MCF 10A (cell line): Measurements from ENCODE around the gene PRCD. TPM values are rescaled to one million over a fixed set of nuclear protein-coding genes. Genes with fewer than 3 reads are reported as not detected.

ENCODE experiments used
- BruUV-seq: library from RNA; stranded (reverse); fragments of 400-500 nt; replicated peaks from 2 replicates; lab custom pipeline; 2021; lab: Mats Ljungman, UMichigan
- CTCF ChIA-PET: fragments of 300-600 bp; sonication (Branson Sonifier 250); formaldehyde crosslinking; extraction: SDS; loops from one replicate; lab custom pipeline; 2021; ENCODE audit warnings: antibody characterized with exemption, inconsistent platforms; lab: Yijun Ruan, JAX
- POLR2A ChIA-PET: fragments of 300-600, 350-650 bp; sonication (Branson Sonifier 250); formaldehyde crosslinking; extraction: SDS; loops from one replicate; lab custom pipeline; 2020; ENCODE audit warnings: antibody characterized with exemption, inconsistent platforms; lab: Yijun Ruan, JAX
- DNase-seq: peaks from one replicate; pipeline ENCODE4 v3.0.0-alpha.2; 2018; ENCODE audit not compliant: unreplicated experiment
- H3K27ac Mint-ChIP-seq: one replicate; pipeline ENCODE4 v1.8.0; 2022; ENCODE audit warnings: mild to moderate bottlenecking, low read depth, mixed read lengths; ENCODE audit not compliant: unreplicated experiment
- H3K27me3 Mint-ChIP-seq: one replicate; pipeline ENCODE4 v1.8.0; 2022; ENCODE audit warnings: mixed read lengths; ENCODE audit not compliant: insufficient read depth, unreplicated experiment
- H3K36me3 Mint-ChIP-seq: one replicate; pipeline ENCODE4 v1.8.0; 2022; ENCODE audit warnings: mild to moderate bottlenecking, moderate library complexity, mixed read lengths; ENCODE audit not compliant: insufficient read depth, unreplicated experiment
- H3K4me1 Mint-ChIP-seq: one replicate; pipeline ENCODE4 v1.8.0; 2022; ENCODE audit warnings: mixed read lengths; ENCODE audit not compliant: insufficient read depth, unreplicated experiment
- H3K4me3 Mint-ChIP-seq: one replicate; pipeline ENCODE4 v1.8.0; 2022; ENCODE audit warnings: mild to moderate bottlenecking, moderate library complexity, mixed read lengths; ENCODE audit not compliant: unreplicated experiment
- H3K9me3 Mint-ChIP-seq: one replicate; pipeline ENCODE4 v1.8.0; 2022; ENCODE audit warnings: mixed read lengths; ENCODE audit not compliant: unreplicated experiment
- CTCF ChIP-seq: fragments of 200-600 bp; IDR thresholded peaks from one replicate; pipeline ENCODE4 v1.8.0; 2022; ENCODE audit warnings: antibody characterized with exemption, mild to moderate bottlenecking; ENCODE audit not compliant: unreplicated experiment
- intact Hi-C: fragments of 100-400 bp; cut with micrococcal nuclease; formaldehyde crosslinking; loops from 2 replicates; pipeline ENCODE4 v1.14.1; 2022
- total RNA-seq: library from RNA; stranded (reverse); gene quantifications from 2 replicates; pipeline ENCODE4 v1.2.3, GENCODE V29; 2022

PRCD gene
- total RNA-seq, 1 experiment from 2014 or later, result not detected

DNA sequence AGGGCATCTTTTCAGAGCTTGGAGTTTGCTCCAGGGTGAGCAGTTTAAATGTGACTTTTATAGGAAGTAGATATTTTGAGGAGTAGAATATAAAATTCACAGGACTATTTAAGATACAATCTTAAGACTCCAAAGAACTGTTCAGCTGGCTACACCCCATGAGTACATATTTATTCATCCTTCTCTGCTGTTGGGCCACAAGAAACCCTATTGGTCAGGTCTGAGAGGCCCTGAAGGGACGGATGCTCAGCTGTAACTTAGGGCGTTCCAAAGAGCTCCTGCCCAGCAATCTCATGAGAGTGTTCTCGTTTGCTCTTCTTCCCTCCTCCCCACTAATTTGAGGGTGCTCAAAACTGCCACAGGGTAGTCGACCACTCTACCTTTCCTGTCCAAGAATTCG lies 38.5 kb downstream of the PRCD start:
- Mint-ChIP-seq H3K9me3 (no peaks in the 10 kb centered on the region), H3K27ac (no peak overlapping the region), H3K4me3 (no peak overlapping the region), H3K27me3 (no peaks in the 10 kb centered on the region), H3K36me3 (no peaks in the 10 kb centered on the region), H3K4me1 (peaks cover 14% of the 10 kb centered on the region)
- no peak for TF ChIP-seq CTCF
- DNase-seq, result no peak
- intact Hi-C loops, result no loop called here
- ChIA-PET CTCF (interaction anchor here (0.7 to 1.2 kb wide), 4 partner anchors 8 to 463 kb away, joined by 3 to 5 read pairs (median 4); no protein-coding TSS in a partner anchor), POLR2A (interaction anchor here (0.5 to 2.9 kb wide), 8 partner anchors 9 to 1538 kb away, joined by 3 to 24 read pairs (median 4); a partner anchor contains a TSS)
- no TSS peak for BruUV-seq

GRCh38 chr17:76579281-76579680 lies 39.4 kb downstream of the PRCD start:
- no TSS peak for BruUV-seq
- H3K4me3 Mint-ChIP-seq, result no peak overlapping the region
- peaks cover 2% of the 10 kb centered on the region for H3K36me3 Mint-ChIP-seq
- intact Hi-C loops, result no loop called here
- no peak for TF ChIP-seq CTCF
- POLR2A ChIA-PET, result interaction anchor here (1.2 to 8.0 kb wide), 3 partner anchors 13 to 45 kb away, joined by 5 to 171 read pairs (median 24); no protein-coding TSS in a partner anchor
- no peaks in the 10 kb centered on the region for H3K9me3 Mint-ChIP-seq
- CTCF ChIA-PET, result interaction anchor here (0.6 to 2.0 kb wide), 6 partner anchors 13 to 48 kb away, joined by 3 to 14 read pairs (median 4); no protein-coding TSS in a partner anchor
- no peaks in the 10 kb centered on the region for H3K27me3 Mint-ChIP-seq
- H3K4me1 Mint-ChIP-seq, result peaks cover 14% of the 10 kb centered on the region
- DNase-seq, result no peak
- H3K27ac Mint-ChIP-seq, result no peak overlapping the region

- no peak for TF ChIP-seq CTCF
- no peaks in the 10 kb centered on the region for H3K9me3 Mint-ChIP-seq
- no peak for DNase-seq
- peaks cover 14% of the 10 kb centered on the region for H3K4me1 Mint-ChIP-seq
- H3K36me3 Mint-ChIP-seq, result peaks cover 5% of the 10 kb centered on the region
- H3K27ac Mint-ChIP-seq, result no peak overlapping the region
- no TSS peak for BruUV-seq
- ChIA-PET POLR2A (interaction anchor here (0.6 to 8.0 kb wide), 8 partner anchors 12 to 154 kb away, joined by 3 to 171 read pairs (median 6); no protein-coding TSS in a partner anchor), CTCF (interaction anchor here (2.0 kb wide), 1 partner anchor 42 kb away, joined by 14 read pairs; no protein-coding TSS in a partner anchor)
- H3K27me3 Mint-ChIP-seq, result no peaks in the 10 kb centered on the region
- intact Hi-C loops, result no loop called here
- no peak overlapping the region for H3K4me3 Mint-ChIP-seq
Measured at GRCh38 chr17:76581515-76581914, 41.7 kb downstream of the PRCD start.

GRCh38 chr17:76582660-76583059 lies 42.8 kb downstream of the PRCD start:
- ChIA-PET CTCF (interaction anchor here (0.8 to 1.2 kb wide), 2 partner anchors 23 to 42 kb away, joined by 3 to 4 read pairs; no protein-coding TSS in a partner anchor), POLR2A (interaction anchor here (0.9 to 8.0 kb wide), 7 partner anchors 10 to 41 kb away, joined by 3 to 171 read pairs (median 8); no protein-coding TSS in a partner anchor)
- Mint-ChIP-seq H3K4me1 (peaks cover 19% of the 10 kb centered on the region), H3K27ac (peak overlapping the region; percentile 10), H3K27me3 (no peaks in the 10 kb centered on the region), H3K36me3 (peaks cover 5% of the 10 kb centered on the region), H3K9me3 (no peaks in the 10 kb centered on the region), H3K4me3 (peak overlapping the region; percentile 3)
- no peak for TF ChIP-seq CTCF
- peak; percentile 60 for DNase-seq
- intact Hi-C loops, result no loop called here
- no TSS peak for BruUV-seq
